HG03558 (cell line): ENCODE data around the gene LNX1.
A peak's percentile ranks its signal among the peaks of the same experiment; 100 is the strongest.

Experiments used
- ATAC-seq: cut with Tn5 transposase; IDR thresholded peaks from one replicate; pipeline ENCODE4 v1.9.1; 2021; ENCODE audit warnings: moderate number of reproducible peaks; ENCODE audit not compliant: unreplicated experiment; ENCODE audit errors: extremely low read depth

The LNX1 gene

GRCh38 chr4:53591372-53591892 lies at the start of gene LNX1:
Gene LNX1 (minus strand): TSS chr4:53591486. CDS start chr4:53574002, 17,484 bp downstream.
- no peak for ATAC-seq

DNA sequence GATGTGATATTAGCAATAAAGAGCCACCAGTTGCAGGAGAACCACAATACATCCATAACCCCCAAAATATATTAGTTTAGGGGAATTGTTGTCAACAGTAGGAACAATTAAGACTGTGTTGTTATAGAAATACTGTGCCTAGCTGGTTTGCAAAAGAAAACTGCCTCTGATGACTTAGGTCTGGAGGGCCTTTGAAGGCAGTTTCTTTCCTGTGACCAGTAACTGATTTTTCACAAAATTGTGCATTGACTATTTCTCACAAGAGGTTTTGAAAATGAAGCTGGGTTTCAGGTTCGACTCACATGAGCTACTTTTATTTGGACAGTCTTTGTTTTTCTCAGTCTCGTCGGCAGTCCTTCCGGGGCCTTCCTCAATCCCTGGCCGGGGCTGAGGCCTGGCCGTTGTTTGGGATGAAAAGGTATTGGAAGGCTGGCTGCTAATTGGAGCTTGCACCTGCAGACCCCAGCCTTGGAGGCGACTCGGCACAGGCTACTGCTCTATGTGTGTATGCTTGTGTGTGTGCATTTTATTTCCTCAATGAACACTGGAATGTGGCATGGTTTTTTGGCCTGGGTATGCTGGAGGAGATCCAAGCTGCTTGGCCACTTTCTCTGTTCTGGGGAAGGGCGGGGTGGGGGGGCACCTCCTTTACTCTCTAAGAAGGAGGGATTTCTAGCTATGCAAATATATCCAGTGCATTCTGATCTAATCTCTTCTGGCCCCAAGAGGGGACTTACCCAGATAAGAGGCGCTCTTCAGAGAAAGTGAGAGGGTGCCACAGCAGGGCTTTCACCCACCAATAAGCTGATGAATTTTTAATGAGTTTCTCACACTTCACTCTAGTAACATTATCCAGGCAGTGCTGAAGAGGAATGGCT lies 49.5 kb upstream of the LNX1 start:
- peak; percentile 78 for ATAC-seq

GRCh38 chr4:53638919-53639318 lies 47.6 kb upstream of the LNX1 start:
- ATAC-seq: no peak

DNA sequence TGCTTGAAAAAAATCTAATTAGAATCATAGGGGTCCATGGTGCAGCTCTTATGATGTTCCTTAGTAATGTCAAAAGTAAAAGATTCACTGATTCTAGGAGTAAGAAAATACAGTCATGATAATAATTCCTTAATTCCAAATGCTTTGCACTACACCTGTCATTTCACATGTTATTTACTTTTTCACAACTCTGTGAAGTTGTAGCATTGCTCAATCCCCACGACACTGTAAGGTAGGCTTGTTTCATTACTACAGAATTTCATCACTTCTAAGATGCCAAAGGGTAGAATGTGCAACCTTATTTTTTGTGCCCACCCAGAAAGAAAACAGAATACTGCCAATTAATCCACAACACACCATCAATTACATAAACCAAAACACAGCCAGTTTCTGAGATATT lies 46.1 kb upstream of the LNX1 start:
- no peak for ATAC-seq

DNA sequence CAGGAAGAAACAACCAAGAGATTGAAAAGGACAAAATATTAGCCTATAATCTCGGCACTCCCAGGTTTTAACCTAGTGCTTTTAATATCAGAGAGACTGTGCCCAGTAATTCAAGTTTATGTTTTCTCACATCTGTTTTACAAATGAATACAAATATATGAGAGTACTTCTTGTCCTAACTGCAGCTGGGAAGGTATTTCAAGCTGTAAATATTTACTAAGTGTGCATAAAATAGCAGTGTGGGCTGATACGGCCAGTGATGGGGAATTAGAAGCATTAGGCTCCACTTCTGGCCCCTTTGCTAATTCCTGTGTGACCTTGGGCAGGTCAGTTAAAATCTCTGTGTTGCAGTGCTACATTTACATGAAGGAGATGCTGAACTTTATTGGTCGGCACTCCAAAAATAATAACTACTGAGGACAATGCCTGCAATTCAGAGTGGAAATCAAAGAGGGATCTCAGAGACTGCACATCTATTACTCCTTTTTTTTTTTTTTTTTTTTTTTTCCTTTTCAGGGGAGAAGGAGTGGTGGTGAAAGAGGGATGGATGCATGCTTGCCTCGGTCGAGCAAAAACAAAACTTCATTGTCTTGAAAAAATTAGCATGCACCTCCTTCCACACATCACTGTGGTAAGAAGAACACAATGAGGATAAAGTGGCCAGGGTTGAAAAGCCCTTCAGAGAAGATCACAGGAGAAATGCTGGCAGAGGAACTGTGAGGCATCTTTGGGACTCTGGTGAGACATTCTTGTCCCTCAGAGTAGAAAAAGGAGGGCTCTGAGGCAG lies 44.6 kb upstream of the LNX1 start:
- no peak for ATAC-seq

DNA sequence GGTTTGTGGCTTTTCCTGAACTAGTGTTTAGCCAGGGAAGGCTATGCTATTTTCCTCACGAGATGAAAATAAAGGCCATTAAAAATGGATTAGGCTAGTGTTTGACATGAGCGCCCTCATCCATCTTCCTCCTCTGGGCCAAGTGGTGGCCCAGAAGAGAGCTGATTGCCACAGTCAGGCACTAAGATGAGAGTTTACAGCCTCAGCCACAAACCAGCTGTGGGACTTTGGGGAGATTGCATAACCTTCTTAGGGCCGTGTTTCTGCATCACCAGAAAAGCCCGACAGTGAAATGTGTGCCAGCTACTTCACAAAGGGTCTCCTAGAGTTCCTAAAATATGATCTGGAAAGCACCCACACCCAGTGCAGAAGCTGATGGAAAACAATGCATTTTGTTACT lies 42.3 kb upstream of the LNX1 start:
- ATAC-seq: no peak

GRCh38 chr4:53629296-53629695 lies 38.0 kb upstream of the LNX1 start:
- ATAC-seq: no peak

DNA sequence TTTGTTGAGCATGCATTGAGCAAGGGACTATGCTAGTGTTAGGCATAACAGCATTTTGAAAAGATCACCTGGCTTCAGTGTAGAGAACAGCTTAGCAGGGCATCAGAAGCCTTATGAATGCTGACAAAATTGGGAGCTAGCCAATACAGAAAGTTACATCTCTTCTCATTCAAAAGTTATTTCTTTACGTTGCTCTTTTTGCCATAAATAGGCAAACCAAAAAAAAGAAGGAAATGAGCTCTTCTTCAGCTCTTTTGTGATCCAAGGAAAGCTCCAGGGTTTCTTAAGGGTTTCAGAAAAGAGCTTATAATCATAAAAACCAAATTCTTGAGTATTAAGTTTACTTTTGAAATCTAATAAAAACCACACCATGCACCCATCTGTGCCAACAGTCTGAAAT lies 35.2 kb upstream of the LNX1 start:
- no peak for ATAC-seq

- no peak for ATAC-seq
These were observed 34.6 kb upstream of the LNX1 start for GRCh38 chr4:53625888-53626287.

DNA sequence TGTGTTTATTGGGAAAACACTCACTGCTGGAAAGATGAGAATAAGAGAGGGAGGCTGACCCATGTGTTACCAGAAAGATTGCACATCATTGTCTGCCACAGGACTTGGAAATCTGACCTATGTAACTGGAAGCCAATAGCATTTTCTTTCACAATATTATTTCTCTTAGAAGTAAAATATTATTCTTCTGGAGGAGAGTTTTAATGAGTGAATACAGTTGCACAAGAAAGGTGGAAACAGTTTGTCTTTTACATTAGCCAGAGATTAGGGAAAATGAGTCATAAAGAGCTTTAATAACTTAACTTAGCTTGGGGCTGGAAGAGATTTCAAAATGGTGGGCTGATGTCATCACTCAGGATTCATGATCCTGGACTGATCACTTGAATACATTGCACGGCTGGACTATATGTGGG lies 31.5 kb upstream of the LNX1 start:
- no peak for ATAC-seq

DNA sequence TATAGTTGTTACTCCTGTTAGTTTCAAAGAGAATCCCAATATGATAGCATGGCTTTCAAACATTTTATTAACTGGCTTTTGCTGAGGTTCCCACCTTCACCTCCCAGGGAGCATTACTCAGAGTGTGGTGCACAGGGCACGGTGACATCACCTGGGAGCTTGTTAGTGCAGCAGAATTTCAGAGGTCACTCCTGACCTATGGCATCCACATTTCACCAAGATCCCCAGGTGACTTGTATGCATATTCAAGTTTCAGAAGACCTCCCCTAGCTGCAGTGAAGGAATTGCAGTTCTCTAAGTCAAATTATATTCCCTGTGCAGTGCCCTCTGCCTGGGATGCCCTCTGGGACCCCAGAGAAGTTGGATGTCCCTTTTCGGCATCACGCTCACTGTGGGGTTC lies 29.7 kb upstream of the LNX1 start:
- no peak for ATAC-seq

DNA sequence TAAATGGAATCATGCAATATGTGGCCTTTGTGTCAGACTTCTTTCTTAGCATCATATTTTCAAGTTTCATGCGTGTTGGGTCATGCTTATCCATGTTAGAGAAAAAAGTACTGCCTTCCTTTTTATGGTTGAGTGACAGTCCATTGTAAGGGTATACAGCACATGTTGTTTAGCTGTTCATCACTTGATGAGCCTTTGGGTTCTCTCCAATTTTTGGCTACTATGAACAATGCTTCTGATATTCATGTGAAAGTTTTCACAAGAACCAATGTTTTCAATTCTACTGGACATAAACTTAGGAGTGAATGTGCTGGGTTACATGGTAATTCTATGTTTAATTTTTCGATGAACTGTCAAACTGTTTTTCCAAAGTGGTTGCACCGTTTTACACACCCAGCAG lies 28.1 kb upstream of the LNX1 start:
- no peak for ATAC-seq

- ATAC-seq: no peak
These were observed 27.0 kb upstream of the LNX1 start for GRCh38 chr4:53618321-53618720.

DNA sequence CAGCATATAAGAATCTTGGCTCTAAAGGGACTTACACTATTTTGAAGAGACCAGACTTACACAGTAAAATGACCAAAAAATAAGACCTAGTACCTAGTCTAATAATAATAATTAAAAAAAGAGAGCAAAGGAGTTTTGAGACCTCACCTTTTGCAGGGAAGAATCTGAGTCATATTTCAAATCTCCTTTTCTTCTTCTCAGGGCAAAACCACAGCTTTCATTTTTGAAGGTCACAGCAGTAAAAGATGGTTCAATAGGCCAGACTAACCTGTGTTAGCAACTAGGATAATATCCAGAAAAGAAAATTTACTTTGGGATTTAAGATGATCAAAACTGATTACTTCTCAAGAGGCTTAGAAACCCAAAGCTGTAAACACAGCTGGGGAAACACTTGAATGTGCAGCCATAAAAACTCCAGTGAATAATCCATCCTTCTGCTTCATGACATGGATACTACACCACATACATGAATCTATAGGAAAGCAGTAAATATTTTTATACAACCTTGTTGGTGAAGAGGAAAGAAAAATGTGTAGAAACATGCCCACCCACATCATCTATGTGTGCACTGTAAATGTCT lies 25.9 kb upstream of the LNX1 start:
- ATAC-seq: no peak

GRCh38 chr4:53616219-53616618 lies 24.9 kb upstream of the LNX1 start:
- ATAC-seq: no peak

DNA sequence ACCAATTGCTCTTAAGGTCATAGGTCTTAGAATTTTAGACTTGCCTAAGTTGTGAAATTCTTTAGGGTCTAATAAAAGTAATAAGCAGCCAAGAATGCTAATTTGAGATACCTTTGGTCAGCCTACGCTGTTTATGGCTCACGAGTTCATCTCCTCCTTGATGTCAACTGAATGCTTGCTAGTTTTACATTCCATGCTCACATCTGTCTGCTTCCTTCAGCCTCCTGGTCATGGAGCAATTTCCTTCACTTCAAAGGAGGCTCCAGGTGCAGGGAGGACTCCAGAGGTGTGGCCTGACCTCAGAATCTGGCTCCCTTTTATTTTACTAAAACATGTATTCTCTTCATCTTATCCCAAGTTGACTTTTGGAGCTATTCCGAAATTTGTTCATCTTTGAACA lies 23.3 kb upstream of the LNX1 start:
- no peak for ATAC-seq

DNA sequence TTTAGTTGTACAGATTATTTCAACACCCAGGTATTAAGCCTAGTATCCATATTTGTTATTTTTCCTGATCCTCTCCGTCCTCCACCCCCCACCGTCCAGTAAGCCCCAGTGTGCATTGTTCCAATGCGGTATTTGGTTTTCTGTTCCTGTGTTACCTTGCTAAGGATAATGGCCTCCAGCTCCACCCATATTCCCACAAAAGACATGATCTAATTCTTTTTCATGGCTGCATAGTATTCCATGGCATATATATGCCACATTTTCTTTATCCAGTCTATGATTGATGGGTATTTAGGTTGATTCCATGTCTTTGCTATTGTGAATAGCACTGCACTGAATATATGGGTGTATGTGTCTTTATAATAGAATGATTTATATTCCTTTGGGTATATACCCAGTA lies 22.1 kb upstream of the LNX1 start:
- ATAC-seq: no peak

DNA sequence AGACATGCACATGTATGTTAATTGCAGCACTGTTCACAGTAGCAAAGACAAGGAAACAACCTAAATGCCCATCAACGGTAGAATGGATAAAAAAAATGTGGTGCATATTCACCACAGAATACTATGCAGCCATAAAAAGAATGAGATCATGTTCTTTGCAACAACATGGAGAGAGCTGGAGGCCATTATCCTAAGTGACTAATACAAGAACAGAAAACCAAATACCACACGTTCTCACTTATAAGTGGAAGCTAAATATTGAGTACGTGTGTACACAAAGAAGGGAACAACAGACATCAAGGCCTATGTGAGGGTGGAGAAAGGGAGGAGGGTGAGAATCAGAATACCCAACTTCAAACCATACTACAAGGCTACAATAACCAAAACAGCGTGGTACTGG lies 17.4 kb upstream of the LNX1 start:
- no peak for ATAC-seq

- ATAC-seq: no peak
These were observed 17.0 kb upstream of the LNX1 start for GRCh38 chr4:53608242-53608641.

- no peak for ATAC-seq
These were observed 14.5 kb upstream of the LNX1 start for GRCh38 chr4:53605783-53606182.

GRCh38 chr4:53602390-53602789 lies 11.1 kb upstream of the LNX1 start:
- ATAC-seq: no peak
